Measurements from ENCODE around the gene FNDC3A.
A peak's percentile ranks its signal among the peaks of the same experiment; 100 is the strongest.
"Not testable (repeated sequence)": the region's sequence is repeated elsewhere in the genome, so short reads cannot be mapped to it uniquely, and the experiment has no call there.

Gene FNDC3A

DNA sequence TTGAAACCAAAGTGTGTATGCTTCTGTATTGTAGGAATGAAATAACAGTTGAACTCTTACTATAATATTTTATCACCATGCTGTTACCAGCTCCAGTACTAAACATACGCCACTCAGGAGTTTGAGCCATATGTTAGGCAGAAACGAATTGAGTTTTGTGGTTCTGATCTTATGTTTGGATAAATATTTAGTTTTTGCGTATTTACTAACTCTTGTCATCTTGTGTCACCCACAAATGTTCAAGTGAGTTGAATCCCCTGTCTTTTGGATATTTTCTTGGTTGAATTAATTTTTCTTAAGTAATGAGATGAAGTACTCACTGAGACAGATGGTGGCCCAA is 1.5 kb downstream of the FNDC3A start:
- DNase-seq (ENCODE audit: low spot score): no peak

DNA sequence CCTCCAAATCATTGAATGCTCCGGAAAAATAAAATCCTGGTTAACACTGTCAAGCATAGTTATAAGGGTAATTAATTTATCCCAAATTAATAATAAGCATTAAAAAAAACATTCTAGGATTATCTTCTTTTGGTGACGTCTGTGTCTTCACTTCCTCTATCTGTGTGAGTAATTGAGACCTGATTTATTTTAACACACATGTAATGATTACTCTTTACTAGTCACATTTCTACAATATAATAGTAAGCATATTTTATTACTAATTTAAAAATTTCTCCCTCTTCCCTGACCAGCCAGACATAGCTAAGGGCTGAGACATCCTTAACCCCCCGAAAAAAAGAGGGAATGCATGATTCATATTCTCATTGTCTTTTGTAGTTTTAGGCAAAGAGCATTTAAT is 2.3 kb downstream of the FNDC3A start:
- peak; percentile 30 for DNase-seq (ENCODE audit: low spot score)

GRCh38 chr13:48978942-48979601 is 3.4 kb downstream of the FNDC3A start:
- DNase-seq (ENCODE audit: low spot score): no peak

DNA sequence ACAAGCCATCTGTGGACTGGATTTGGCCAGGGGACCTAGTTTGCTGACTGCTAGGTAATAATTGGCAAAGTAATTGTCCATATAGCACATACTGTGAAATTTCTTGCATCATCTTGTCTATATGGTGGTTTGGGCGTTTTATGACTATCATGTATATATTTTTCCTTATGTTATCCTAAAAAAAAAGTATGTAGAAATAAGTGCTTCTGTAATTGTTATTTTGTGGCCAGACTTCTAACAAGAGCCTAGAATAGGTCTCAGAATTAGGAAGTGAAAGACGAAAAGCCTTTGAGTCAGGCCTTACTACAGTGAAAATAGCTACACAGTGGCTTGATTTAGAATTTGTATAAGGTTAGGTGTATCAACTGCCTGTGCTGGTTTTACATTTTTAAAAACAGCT is 4.2 kb downstream of the FNDC3A start:
- no peak for DNase-seq (ENCODE audit: low spot score)

DNA sequence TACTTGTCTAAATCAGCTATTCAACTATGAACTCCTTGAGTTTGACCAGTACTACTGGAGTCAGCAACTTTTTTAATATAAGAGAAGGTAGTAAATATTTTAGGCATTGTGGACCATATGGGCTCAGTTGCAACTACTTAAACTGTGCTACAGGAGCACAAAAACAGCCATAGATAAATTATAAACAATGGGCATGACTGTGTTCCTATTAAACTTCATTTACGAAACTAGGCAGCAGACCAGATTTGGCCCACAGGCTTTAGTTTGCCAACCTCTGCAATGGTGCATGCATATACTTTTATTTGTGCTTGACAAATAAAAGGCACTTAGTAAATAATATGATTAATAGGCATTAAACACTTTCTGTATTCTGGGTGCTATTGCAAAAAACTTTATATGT is 7.6 kb downstream of the FNDC3A start:
- DNase-seq (ENCODE audit: low spot score): no peak

DNA sequence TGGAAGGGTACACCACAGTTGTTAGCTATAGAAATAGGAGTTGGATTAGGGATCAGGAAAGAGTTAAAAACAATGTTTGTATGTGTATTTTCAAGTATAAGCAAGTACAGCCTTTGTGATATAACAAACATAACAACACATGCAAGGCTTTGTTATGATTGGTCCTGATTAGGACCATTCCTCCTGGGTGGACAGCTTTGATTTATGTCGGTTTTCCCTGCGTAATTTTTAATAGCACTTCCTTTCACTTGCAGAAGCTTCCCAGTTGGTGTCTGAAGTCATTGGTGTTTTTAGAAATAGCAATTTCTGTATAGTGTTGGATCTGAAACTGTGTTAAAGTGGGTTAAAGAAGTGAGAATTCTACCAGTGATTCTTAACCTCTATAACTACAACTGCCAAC is 10.0 kb downstream of the FNDC3A start:
- DNase-seq (ENCODE audit: low spot score): no peak

DNA sequence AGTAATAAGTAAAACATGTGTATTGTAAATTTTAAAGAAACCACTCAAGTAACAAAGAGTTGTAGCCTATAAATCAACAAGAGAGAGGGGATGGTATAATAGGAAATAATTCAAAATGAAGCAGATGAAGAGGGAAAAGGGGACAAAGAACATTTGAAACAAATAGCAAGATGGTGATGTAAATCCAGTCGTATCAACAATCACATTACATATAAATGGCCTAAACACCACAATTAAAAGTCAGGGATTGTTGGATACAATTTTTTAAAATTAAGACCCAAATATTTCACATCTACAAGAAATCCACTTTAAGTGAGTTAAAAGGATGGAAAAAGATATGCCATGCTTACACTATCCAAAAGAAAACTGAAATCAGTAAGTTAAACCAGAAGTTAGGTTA is 15.2 kb downstream of the FNDC3A start:
- no peak for DNase-seq (ENCODE audit: low spot score)

- DNase-seq (ENCODE audit: low spot score): no peak
These were observed 17.4 kb downstream of the FNDC3A start for GRCh38 chr13:48993150-48993549.

DNA sequence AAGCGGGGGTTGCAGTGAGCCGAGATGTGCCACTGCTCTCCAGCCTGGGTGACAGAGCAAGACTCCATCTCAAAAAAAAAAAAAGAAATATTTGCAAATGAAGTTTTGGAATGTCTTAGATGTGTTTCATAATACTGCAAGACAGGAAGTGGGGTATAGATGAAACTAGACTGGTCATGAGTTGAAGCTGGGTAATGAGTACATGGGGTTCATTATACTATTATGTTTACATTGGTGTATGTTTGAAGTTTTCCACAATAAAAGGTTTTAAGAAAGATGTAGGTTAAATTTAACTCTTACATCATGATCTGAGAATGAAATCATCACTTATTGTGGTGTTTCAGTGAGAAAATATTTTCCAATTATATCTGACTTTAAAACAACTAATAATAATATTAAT is 19.0 kb downstream of the FNDC3A start:
- no peak for DNase-seq (ENCODE audit: low spot score)

DNA sequence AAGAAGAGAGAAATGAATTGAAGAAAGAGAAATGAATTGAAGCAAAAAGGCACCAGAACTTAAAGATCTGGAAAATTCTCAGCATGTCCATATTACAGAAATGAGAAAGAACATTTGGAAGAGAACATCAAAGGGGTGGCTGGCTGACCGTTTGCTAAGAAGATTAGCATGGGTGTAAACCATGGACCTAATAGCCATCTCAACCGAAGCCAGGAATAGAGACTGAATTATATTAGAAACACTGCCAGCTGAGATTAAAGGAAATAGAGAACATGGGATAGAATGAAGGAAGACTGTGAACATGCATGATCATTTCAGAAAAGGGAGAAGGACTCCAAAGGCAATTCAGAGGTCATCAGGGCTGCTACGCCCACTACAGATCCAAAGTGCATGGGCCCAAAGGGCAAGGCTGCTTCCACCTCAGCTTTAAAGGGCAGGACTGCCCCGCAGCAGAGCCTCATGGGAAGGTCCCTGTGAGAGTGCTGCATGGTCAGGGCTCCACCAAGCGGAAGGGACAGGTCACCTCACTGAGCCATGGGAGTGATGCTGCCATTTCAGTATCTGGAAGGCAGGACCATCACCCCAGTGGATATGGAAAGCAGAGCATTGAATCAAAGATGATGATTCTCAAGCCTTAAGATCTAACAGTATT is 23.1 kb downstream of the FNDC3A start:
- no peak for DNase-seq (ENCODE audit: low spot score)

DNA sequence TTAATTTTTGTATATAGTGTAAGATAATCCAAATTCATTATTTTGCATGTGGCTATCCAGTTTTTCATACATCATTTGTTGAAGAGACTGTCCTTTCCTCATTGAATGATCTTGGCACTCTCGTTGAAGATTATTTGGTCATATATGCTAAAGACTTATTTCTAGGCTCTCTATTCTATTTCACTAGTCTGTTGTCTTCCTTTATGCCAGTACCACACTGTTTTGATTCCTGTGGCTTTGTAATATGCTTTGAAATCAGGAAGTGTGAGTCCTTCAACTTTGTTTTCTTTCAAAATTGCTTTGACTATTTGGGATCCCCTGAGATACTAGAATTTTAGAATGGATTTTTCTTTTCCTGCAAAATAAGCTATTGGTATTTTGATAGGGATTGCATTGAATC is 24.5 kb downstream of the FNDC3A start:
- no peak for DNase-seq (ENCODE audit: low spot score)

DNA sequence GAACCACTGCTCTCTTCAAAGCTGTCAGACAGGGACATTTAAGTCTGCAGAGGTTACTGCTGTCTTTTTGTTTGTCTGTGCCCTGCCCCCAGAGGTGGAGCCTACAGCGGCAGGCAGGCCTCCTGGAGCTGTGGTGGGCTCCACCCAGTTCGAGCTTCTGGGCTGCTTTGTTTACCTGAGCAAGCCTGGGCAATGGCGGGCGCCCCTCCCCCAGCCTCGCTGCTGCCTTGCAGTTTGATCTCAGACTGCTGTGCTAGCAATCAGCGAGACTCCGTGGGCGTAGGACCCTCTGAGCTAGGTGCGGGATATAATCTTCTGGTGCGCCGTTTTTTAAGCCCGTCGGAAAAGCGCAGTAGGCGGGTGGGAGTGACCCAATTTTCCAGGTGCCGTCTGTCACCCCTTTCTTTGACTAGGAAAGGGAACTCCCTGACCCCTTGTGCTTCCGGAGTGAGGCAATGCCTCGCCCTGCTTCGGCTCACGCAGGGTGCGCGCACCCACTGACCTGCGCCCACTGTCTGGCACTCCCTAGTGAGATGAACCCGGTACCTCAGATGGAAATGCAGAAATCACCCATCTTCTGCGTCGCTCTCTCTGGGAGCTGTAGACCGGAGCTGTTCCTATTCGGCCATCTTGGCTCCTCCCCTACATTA is 43.4 kb downstream of the FNDC3A start:
- DNase-seq (ENCODE audit: low spot score): not testable (repeated sequence)

GRCh38 chr13:49020328-49020727 is 44.6 kb downstream of the FNDC3A start:
- no peak for DNase-seq (ENCODE audit: low spot score)

DNA sequence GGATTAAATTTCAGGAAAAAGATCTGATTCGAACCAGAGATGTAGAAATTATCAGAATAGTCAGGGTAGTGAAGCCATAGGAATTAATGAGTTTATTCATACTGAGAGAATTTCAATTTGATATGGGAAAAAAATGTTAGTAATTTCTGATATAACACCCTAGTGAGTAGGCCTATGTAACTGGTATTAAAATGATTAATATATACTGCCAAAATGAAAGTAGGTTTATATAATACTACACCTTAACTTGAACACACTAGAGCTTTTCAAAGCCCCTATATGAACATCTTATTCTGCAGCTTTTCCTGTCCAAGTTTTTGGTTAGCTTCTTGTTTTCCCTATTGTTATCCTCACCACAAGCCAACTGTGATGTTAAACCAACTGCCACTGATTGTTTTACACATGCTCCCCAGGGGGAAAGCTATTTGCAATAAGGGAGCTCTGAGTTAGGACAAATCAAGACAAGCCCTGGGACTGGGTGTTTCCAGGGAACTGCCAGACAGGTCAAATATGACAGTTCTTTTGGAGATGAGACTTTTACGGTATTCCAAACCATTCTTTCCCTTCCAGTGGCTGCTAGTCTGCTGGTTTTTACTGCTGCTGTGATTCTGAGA is 45.3 kb downstream of the FNDC3A start:
- DNase-seq (ENCODE audit: low spot score): no peak

DNA sequence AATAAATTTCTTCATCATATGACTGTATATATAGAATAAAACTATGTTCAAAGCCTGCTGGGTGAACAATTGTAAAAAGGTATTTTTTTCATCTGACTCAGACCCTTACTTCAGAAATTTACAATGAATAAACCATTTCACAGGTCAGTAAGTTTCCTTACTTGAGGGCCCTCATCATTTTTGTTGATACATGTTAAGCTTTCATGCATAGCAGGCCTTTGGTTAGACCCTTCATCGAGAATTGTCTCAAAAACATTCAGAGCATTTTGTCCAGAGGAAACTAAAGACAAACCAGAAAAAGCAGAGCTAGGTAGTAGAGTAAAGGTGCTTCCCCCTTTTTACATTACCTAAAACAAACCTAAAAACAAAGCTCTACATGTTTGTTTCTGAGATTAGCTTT is 46.2 kb downstream of the FNDC3A start:
- DNase-seq (ENCODE audit: low spot score): no peak

DNA sequence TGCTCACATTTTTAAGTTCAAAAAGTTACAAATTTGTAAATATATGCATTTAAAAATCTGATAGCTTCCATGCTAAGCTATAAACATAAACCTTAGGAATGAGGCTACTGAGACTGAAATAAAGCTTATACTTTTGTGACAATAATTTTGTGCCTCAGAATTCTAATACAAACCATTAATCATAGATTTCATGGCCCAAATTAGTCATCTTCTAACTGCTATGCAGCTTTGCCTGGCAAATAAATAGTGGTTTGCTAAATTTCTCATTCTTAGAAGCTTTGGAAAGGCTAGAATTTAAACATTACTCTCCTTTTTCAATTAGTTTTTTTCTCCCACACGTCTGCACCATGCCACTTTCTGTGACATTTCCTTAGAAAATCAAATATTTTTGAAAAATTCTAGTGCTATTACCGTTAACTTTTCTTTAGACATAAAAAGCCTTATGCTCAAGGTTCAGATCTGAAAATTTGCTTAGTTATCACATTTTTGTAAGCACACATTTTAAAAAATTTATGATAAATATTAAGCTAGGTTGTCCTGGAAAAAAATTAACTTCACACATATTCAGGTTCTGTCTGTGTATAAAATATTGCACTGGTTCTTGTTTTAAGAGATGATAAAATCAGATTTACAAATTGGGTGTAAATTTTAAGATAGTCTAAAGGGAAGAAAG is 46.9 kb downstream of the FNDC3A start:
- peak; percentile 32 for DNase-seq (ENCODE audit: low spot score)

DNA sequence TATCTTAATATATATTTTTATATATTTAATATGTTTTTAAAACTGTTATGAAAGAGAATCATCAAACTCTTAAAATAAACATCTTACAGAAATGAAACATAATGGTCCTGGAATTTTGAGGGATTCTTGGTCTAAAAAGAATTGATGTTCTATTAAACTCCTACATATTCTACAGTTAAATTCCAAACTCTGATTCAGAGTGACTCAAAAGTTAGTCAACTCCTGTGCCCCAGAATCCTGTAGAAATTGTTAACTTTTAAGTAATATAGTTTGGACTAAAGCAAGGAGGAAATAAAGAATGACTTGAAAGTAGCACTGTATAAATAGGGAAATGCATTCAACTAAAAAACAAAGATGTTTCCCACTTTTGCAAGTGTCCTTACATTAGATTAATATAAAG is 47.7 kb downstream of the FNDC3A start:
- DNase-seq (ENCODE audit: low spot score): peak; percentile 52

DNA sequence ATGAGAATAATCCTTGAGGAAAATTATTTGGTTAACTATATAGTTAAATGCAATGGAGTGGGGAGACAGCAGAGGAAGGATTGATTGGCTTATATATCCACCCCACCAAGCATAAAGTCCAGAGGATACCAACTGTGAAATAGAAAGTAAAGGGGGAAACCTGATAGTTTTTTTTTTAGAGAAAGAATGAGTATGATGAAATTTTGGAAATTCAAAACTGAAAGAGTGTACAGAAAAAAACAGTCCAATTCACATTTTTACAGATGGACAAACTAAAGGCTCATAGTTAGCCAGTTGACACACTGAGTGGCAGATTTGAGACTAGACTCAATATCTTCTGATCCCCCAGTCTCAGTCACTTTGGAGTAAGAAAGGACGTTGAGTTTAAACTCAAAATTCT is 51.1 kb downstream of the FNDC3A start:
- DNase-seq (ENCODE audit: low spot score): no peak

DNA sequence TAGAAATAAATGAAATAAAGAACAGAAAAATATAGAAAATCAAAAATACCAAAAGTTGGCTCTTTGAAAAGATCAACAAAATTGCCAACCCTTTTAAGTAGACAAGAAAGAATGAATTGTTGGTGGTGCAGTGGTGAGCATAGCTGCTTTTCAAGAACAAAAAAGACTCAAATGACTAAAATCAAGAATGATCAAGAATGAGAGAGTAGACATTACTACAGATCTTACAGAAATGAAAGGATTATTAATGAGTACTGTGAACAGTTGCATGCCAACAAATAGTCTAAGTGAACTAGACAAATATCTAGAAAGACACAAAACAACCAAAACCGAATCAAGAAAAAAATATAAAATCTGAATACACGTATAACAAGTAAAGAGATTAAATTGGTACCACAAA is 53.9 kb downstream of the FNDC3A start:
- DNase-seq (ENCODE audit: low spot score): no peak

GRCh38 chr13:49030213-49030612 is 54.5 kb downstream of the FNDC3A start:
- no peak for DNase-seq (ENCODE audit: low spot score)

- DNase-seq (ENCODE audit: low spot score): no peak
These were observed 65.2 kb downstream of the FNDC3A start for GRCh38 chr13:49040872-49041271.

DNA sequence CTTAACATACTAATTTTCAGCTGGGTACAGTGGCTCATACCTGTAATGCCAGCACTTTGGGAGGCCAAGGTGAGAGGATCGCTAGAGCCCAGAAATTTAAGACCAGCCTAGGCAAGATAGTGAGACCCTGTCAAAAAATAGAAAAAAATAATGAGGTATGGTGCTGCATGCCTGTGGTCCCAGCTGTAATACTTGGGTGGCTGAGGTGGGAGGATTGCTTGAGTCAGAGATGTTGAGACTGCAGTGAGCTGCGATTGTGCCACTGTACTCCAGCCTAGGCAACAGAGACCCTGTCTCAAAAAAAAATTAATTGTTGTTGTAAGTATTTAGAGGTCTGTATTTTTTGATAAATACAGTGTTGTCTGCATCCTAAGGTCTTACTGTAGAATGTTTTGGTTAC is 66.8 kb downstream of the FNDC3A start:
- no peak for DNase-seq (ENCODE audit: low spot score)

DNA sequence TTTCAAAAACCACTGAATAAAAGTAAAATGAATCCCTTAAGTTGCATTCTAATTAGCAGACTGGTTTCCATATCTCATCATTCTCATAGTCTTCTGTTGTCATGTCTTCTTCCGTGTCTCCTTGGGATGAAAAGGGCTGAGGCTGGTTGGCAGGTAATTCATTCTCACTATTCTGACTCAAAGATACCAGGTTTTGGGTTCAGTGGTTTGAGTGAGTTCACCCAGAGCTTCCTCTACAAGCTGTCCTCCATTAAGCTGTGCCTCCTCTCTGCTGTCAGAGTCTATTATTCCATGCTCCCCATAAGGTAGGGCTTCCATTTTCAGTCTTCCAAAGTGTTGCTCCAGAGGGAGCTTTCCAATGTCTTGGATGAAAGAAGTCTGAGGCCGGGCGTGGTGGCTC is 68.3 kb downstream of the FNDC3A start:
- no peak for DNase-seq (ENCODE audit: low spot score)
